ENCODE results near the gene DACH1. TPM values are rescaled to one million over a fixed set of nuclear protein-coding genes. Genes with fewer than 3 reads are reported as not detected.

Gene DACH1
- total RNA-seq, 1 experiment from 2014 or later, result 0.31 TPM

DNA sequence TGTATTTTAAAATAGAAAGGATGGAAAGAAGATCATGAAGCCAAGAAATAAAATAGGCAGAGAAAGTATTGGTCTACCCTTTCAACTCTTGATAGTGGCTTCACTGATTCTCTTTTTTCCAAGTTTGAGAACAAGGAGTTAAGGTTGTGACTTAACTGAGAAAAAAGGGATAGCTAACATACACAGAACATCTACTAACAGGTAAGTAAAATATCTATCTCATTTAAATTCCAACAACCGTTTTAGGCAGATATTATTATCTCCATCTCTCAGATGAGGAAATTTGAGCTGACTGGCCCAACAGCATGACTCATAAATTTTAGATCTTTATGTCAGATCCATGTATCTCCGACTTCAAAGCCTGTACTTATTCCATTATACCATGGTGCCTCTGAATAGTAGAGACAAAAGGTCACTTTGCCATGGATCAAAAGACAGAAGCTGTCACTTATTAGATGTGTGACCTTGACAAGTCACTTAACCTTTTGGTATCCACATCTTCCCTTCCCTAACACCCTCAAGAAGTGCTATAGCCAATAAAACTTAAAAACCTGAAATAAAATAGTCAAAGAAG lies 152.1 kb downstream of the DACH1 start:
- POLR2A ChIA-PET, result no interaction called here
- H3K36me3 Mint-ChIP-seq, result no peaks in the 10 kb centered on the region
- CTCF ChIA-PET, result no interaction called here
- H3K9me3 Mint-ChIP-seq, result no peaks in the 10 kb centered on the region
- TF ChIP-seq KAT7 (CRISPR knock-in tag; IDR thresholded peaks at IDR 0.05; ENCODE audit: borderline replicate concordance) (no peak), SMAD4 (CRISPR knock-in tag; IDR thresholded peaks at IDR 0.05) (no peak), TEAD4 (CRISPR knock-in tag; IDR thresholded peaks at IDR 0.05) (no peak), TP53 (CRISPR knock-in tag; IDR thresholded peaks at IDR 0.05) (no peak), RELA (CRISPR knock-in tag; IDR thresholded peaks at IDR 0.05; ENCODE audit: borderline replicate concordance) (no peak), TEAD1 (CRISPR knock-in tag; IDR thresholded peaks at IDR 0.05) (no peak), CREB1 (CRISPR knock-in tag; IDR thresholded peaks at IDR 0.05) (no peak), ELF4 (CRISPR knock-in tag; IDR thresholded peaks at IDR 0.05; ENCODE audit: low read depth) (no peak)
- TF ChIP-seq, protein P1, sequence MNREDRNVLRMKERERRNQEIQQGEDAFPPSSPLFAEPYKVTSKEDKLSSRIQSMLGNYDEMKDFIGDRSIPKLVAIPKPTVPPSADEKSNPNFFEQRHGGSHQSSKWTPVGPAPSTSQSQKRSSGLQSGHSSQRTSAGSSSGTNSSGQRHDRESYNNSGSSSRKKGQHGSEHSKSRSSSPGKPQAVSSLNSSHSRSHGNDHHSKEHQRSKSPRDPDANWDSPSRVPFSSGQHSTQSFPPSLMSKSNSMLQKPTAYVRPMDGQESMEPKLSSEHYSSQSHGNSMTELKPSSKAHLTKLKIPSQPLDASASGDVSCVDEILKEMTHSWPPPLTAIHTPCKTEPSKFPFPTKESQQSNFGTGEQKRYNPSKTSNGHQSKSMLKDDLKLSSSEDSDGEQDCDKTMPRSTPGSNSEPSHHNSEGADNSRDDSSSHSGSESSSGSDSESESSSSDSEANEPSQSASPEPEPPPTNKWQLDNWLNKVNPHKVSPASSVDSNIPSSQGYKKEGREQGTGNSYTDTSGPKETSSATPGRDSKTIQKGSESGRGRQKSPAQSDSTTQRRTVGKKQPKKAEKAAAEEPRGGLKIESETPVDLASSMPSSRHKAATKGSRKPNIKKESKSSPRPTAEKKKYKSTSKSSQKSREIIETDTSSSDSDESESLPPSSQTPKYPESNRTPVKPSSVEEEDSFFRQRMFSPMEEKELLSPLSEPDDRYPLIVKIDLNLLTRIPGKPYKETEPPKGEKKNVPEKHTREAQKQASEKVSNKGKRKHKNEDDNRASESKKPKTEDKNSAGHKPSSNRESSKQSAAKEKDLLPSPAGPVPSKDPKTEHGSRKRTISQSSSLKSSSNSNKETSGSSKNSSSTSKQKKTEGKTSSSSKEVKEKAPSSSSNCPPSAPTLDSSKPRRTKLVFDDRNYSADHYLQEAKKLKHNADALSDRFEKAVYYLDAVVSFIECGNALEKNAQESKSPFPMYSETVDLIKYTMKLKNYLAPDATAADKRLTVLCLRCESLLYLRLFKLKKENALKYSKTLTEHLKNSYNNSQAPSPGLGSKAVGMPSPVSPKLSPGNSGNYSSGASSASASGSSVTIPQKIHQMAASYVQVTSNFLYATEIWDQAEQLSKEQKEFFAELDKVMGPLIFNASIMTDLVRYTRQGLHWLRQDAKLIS (CRISPR knock-in tag; IDR thresholded peaks at IDR 0.05; ENCODE audit: borderline replicate concordance), result no peak
- TF ChIP-seq, protein P2, sequence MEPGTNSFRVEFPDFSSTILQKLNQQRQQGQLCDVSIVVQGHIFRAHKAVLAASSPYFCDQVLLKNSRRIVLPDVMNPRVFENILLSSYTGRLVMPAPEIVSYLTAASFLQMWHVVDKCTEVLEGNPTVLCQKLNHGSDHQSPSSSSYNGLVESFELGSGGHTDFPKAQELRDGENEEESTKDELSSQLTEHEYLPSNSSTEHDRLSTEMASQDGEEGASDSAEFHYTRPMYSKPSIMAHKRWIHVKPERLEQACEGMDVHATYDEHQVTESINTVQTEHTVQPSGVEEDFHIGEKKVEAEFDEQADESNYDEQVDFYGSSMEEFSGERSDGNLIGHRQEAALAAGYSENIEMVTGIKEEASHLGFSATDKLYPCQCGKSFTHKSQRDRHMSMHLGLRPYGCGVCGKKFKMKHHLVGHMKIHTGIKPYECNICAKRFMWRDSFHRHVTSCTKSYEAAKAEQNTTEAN (CRISPR knock-in tag; IDR thresholded peaks at IDR 0.05), result no peak
- H3K27me3 Mint-ChIP-seq (ENCODE audit: low read depth), result no peaks in the 10 kb centered on the region
- H3K4me3 Mint-ChIP-seq, result no peak overlapping the region
- no peak for DNase-seq (ENCODE audit: low spot score)
- no peak overlapping the region for H3K27ac Mint-ChIP-seq
- peaks cover 10% of the 10 kb centered on the region for H3K4me1 Mint-ChIP-seq
- ATAC-seq, result no peak

DNA sequence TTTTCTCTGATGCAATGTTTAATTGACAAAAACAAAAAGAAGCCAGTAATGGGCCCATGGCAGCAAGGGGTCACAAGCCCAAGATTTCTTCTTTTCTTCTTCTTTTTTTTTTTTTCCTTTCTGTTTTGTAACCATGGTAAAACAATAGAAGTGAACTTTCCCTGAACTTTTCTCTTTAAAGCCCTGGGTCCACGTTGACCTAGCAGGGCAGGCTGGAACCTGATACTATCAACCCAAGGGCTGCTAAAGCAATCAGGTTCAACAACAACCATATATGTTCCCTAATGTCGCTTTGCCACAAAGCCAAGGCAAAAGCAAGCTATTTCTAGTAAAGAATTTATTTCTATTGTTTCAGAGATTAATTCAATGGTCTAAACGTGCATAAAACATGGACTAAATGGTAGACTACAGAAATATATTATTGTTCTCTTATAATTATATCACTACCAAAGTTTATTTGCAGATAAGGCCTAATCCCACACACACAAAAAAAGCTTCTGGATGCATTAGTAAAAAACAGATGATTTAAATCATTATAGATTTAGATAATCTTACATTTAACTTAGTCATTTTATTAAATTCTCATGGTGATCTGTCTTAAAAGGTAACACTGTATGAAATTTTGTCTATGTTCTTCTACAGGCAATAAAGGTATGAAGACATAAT lies 153.9 kb downstream of the DACH1 start:
- CTCF ChIA-PET, result no interaction called here
- TF ChIP-seq, protein P3, sequence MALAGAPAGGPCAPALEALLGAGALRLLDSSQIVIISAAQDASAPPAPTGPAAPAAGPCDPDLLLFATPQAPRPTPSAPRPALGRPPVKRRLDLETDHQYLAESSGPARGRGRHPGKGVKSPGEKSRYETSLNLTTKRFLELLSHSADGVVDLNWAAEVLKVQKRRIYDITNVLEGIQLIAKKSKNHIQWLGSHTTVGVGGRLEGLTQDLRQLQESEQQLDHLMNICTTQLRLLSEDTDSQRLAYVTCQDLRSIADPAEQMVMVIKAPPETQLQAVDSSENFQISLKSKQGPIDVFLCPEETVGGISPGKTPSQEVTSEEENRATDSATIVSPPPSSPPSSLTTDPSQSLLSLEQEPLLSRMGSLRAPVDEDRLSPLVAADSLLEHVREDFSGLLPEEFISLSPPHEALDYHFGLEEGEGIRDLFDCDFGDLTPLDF (CRISPR knock-in tag; IDR thresholded peaks at IDR 0.05), result no peak
- no peak for TF ChIP-seq FOXP1 (CRISPR knock-in tag; IDR thresholded peaks at IDR 0.05; ENCODE audit: borderline replicate concordance)
- TF ChIP-seq, protein P4, sequence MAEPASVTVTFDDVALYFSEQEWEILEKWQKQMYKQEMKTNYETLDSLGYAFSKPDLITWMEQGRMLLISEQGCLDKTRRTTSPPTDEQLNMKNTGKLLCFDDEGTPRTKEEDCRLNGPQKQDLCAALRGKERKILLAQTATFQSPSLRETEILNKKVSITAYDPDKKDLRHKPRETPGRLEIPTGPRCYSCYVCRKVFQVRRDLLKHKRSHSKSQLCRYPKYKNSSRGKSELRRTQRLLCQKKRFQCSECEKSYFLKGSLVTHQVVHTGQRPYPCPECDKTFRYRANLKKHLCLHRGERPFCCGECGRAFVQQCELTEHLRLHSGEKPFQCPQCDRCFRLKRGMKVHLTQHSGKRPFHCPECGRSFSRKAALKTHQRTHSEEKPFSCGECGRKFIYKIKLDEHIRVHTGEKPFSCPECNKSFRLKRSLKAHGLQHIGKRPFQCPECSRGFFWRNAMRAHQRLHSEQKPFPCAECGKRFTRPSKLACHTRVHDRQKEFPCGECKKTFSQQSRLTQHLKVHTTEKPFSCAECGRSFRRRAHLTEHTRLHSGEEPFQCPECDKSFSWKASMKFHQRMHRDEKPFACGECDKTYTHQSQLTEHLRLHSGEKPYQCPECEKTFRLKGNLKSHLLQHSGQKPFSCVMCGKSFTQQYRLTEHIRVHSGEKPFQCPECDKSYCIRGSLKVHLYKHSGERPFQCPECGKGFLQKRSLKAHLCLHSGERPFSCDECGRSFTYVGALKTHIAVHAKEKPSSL (CRISPR knock-in tag; conservative IDR thresholded peaks at IDR 0.05), result no peak
- TF ChIP-seq, protein P2 (CRISPR knock-in tag; IDR thresholded peaks at IDR 0.05), result no peak
- TF ChIP-seq, protein P5, sequence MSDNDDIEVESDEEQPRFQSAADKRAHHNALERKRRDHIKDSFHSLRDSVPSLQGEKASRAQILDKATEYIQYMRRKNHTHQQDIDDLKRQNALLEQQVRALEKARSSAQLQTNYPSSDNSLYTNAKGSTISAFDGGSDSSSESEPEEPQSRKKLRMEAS (CRISPR knock-in tag; IDR thresholded peaks at IDR 0.05), result no peak
- TF ChIP-seq ZNF423 (CRISPR knock-in tag; IDR thresholded peaks at IDR 0.05), result no peak
- TF ChIP-seq ZNF121 (CRISPR knock-in tag; IDR thresholded peaks at IDR 0.05), result no peak
- TF ChIP-seq, protein P6, sequence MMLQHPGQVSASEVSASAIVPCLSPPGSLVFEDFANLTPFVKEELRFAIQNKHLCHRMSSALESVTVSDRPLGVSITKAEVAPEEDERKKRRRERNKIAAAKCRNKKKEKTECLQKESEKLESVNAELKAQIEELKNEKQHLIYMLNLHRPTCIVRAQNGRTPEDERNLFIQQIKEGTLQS (CRISPR knock-in tag; conservative IDR thresholded peaks at IDR 0.05), result no peak
- no peak for TF ChIP-seq ZNF232 (CRISPR knock-in tag; IDR thresholded peaks at IDR 0.05)
- Mint-ChIP-seq H3K27me3 (ENCODE audit: low read depth) (no peaks in the 10 kb centered on the region; the same call in 1 of the 2 replicates), H3K4me1 (no peaks in the 10 kb centered on the region), H3K9me3 (no peaks in the 10 kb centered on the region), H3K36me3 (no peaks in the 10 kb centered on the region), H3K4me3 (no peak overlapping the region), H3K27ac (no peak overlapping the region)
- DNase-seq (ENCODE audit: low spot score) (peak; percentile 13), ATAC-seq (peak; percentile 82)
- POLR2A ChIA-PET, result no interaction called here
